ENCODE measurements around the gene COPG1.

GRCh38 chr3:129211772-129212171 lies 37.6 kb upstream of the COPG1 start:
- TF ChIP-seq POLR2A (IDR thresholded peaks at IDR 0.05) (no peak), CTCF (IDR thresholded peaks at IDR 0.05) (no peak)
